T-helper 1 cell (primary cell): ENCODE results near the gene N4BP2.
"Not testable (repeated sequence)": the region's sequence is repeated elsewhere in the genome, so short reads cannot be mapped to it uniquely, and the experiment has no call there.

Source experiments
- DNase-seq, 5 donors: peaks; one replicate each; pipeline ENCODE4 v3.0.0-alpha.2; 2012 to 2020
- total RNA-seq, 4 donors: gene quantifications; one replicate each; lab custom pipeline; 2026; lab: John Stamatoyannopoulos, UW

The N4BP2 gene
- total RNA-seq = 61.8 to 117 (median 82.9) reads per million in 4 donors

DNA sequence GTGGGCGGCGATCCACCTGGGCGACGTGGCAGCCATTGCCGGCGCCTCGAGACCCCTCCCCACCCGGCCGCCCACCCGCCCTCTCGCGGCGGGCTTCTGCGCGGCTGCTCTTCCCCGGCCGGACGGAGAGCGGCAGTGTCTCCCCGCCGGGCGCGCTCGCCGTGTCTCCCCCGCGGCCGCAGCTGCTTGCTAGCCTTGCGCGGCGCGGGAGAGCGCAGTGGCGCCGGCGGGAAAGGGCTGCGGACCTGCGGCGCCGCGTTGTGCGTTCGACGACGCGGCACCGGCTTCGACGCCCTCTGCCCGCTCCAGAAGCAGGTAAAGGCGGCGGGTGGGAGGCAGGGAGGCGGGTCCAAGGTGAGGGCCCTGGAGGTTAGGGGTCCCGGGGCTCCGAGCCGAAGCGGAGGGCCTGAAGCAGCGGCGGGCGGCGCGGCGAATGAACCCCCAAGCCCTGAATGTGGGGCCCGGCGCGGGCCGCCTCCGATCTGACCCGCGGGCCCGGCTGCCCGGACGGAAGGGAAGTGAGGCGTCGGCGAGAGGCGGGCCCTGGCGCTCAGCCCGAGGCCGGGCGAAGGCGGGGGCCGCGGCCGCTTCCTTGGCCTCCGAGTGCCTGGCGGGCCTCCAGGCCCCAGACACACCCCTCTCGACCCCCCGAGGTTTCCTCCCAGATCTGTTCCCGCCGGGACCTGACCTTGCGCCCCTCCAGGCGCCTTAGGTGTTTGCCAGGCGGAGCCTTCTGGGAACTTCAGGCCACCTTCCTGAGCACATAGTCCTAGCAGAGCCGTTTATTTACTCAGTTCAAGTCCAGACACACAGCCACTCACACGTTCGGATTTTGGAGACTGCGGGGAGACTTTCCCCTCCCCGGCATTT, at the start of gene N4BP2:
Gene N4BP2, plus strand, starts transcription at position 135 of the 870 bp plus-strand sequence. CDS start 40,491 bp downstream, outside the sequence.
- peak; percentile 51 to 82 (median 64) for DNase-seq

DNA sequence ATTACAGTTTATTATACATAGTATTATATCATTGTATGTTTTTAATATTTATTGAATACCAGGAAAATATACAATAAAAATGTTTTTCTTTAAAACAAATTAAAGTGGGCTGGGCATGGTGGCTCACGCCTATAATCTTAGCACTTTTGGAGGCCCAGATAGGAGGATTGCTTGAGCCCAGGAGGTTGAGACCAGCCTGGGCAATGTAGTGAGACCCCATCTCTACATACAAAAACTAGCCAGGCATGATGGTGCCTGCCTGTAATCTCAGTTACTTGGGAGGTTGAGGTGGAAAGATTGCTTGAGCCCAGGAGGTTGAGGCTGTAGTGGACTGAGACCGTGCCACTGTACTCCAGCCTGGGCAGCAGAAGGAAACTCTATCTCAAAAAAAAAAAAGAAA, 40.6 kb upstream of the N4BP2 start:
- DNase-seq = no peak

DNA sequence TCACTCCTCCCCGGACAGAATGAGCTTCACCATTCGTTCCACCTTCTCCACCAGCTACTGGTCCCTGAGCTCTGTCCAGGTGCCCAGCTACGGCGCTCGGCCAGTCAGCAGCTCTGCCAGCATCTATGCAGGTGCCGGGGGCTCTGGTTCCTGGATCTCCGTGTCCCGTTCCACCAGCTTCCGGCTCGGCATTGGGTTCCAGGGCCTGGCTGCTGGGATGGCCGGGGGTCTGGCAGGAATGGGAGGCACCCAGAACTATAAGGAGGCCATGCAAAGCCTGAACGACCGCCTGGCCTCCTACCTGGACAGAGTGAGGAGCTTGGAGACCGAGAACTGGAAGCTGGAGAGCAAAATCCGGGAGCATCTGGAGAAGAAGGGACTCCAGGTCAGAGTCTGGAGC, 36.4 kb upstream of the N4BP2 start:
- DNase-seq = no peak

DNA sequence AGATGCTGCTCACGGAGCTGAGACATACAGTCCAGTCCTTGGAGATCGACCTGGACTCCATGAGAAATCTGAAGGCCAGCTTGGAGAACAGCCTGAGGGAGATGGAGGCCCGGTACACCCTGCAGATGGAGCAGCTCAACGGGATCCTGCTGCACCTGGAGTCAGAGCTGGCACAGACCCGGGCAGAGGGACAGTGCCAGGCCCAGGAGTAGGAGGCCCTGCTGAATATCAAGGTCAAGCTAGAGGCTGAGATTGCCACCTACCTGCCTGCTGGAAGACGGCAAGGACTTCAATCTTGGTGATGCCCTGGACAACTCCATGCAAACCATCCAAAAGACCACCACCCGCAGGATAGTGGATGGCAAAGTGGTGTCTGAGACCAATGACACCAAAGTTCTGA, 35.5 kb upstream of the N4BP2 start:
- not testable (repeated sequence) for DNase-seq

DNA sequence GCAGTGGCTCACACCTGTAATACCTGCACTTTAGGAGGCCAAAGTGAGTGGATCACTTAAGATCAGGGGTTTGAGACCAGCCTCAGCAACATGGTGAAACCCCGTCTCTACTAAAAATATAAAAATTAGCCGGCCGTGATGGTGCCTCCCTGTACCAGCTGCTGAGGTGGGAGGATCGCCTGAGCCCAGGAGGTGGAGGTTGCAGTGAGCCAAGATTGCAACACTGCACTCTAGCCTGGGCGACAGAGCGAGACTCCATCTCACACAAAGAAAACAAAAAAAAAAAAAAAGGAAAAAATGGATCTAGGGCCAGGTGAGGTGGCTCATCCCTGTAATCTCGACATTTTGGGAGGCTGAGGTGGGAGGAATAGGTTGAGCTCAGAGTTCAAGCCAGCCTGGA, 32.6 kb upstream of the N4BP2 start:
- not testable (repeated sequence) for DNase-seq

DNA sequence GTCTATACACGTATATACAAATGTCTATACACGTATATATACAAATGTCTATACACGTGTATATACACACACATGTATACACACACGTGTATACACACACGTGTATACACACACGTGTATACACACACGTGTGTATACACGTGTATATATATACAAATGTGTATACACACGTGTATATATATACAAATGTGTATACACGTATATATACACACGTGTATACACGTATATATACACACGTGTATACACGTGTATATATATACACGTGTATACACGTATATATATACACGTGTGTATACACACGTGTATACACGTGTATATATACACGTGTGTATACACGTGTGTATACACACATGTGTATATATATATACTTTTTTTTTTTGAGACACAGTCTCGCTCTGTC, 23.9 kb upstream of the N4BP2 start:
- DNase-seq = no peak

DNA sequence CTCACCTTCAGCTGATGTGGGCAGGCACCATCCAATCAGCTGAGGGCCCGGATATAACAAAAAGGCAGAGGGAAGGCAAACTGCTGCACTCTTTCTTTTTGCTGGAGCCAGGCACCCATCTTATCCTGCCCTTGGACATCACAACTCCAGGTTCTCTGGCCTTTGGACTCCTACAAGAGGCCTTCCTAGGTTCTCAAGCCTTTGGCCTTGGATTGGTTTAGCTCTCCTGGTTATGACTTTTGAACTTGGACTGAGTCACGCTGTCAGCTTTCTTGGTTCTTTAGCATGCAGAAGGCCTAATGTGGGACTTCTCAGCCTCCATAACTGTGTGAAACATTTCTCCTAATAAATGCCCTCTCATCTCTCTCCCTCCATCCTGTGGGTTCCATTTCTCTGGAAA, 23.0 kb upstream of the N4BP2 start:
- no peak for DNase-seq

DNA sequence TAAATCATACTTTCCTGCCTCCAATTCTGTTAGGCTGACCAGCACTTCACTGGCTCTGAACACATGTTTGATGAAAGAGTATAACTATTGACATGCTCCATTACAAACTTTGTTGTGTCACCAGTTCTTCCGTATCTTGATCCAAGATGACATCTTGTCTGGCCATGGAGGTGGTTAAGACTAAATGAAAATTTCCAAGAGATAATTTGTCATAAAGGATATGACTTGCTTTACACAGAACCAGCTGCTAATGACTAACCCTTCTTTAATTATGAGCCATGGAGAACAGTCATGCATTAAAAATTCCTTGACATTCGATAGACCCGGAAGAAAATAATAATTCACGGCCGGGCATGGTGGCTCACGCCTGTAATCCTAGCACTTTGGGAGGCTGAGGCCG, 17.7 kb upstream of the N4BP2 start:
- no peak for DNase-seq

DNA sequence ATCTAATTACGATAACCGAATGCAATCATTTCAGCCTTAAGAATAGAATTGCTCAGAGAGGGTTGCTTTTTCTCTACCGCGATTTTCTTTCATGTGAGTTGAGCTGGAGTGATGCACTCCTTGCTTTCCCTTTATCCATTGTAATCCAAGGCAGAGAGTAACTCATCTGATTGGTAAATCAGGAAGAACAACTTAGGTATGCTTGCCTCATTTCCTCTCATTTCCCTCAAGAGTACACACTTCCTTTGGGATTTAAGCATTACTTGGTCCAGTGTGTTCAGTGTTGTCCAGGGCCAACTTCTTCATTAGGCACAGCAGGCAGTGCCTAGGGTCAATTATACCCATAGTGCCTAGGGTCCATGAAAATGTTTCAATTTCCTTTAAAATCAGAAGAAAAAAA, 15.7 kb upstream of the N4BP2 start:
- DNase-seq = no peak

DNA sequence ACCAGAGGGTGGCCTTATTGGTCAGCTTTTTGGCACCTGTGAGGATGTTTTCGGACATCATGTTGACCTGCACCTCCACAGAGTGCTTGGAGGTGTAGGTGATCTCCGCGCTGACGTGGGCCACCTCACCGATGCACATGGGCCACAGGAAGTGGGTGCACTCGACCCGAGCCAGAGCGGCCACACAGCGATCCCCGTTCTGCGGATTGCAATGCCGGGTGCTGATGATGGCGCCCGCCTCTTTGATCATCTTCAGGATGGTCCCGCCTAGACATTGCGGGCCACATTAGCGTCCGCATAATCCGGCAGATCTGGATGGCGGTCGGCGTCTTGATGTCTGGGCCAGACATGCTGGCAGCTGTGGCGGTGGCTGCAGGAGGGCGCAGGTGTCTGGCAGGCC, 12.9 kb upstream of the N4BP2 start:
- DNase-seq = no peak

DNA sequence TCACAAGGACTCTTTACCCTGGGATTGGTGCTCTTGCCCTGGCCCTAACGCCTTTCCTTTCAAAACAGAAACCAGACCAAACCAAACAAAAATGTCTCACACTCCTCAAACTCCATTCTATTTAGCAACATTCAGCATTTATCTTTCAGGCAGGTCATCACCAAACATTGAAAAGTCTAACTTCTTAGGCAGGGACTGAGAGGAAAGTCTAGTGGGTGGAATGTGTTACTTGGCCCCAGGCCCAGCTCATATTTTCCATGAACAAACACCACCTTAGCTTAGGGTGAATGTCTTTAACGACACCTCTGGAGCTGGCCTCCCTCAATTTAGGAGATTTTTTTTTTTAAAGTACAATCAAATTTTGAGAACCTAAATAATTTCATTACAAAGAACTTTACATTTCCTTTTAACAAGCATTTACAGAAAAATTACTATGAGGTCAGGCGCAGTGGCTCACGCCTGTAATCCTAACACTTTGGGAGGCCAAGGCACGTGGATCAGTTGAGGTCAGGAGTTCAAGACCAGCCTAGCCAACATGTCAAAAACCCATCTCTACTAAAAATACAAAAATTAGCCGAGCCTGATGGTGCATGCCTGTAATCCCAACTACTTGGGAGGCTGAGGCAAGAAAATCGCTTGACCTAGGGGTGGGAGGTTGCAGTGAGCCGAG, 10.2 kb upstream of the N4BP2 start:
- peak in 1 of 5 donors; percentile 16 for DNase-seq

DNA sequence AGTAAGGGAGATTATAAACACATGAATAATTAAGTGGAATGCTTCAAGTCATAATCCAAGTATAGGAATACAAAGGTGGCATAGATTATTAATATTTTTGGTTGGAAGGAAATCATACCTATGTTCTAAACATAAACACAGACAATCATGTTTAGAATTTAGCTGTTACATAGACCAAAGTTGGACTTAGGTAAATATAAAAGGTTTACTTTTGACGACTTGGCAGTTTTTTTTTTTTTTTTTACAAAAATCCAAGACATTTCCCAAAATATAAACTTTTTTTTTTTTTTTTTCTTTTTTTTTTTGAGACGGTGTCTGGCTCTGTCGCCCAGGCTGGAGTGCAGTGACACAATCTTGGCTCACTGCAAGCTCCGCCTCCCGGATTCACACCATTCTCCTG, 3.5 kb upstream of the N4BP2 start:
- no peak for DNase-seq

DNA sequence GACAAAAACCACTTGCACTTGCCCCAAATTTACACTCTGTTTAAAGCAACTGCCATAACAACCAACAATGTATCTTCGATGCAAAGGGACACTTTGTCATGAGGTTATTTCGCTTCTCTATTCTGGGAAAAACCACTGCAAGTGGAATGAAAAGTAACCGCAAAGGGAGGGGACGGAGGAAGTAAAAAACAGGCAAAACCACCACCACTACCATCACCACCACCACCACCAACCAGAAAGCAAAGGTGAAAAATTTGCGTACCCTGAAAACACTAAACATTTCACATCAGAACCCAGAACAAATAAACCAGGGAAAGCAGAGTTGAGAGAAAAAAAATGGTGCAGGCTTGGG, 1.2 kb upstream of the N4BP2 start:
- DNase-seq = peak in 2 of 5 donors; percentile 21 to 92

DNA sequence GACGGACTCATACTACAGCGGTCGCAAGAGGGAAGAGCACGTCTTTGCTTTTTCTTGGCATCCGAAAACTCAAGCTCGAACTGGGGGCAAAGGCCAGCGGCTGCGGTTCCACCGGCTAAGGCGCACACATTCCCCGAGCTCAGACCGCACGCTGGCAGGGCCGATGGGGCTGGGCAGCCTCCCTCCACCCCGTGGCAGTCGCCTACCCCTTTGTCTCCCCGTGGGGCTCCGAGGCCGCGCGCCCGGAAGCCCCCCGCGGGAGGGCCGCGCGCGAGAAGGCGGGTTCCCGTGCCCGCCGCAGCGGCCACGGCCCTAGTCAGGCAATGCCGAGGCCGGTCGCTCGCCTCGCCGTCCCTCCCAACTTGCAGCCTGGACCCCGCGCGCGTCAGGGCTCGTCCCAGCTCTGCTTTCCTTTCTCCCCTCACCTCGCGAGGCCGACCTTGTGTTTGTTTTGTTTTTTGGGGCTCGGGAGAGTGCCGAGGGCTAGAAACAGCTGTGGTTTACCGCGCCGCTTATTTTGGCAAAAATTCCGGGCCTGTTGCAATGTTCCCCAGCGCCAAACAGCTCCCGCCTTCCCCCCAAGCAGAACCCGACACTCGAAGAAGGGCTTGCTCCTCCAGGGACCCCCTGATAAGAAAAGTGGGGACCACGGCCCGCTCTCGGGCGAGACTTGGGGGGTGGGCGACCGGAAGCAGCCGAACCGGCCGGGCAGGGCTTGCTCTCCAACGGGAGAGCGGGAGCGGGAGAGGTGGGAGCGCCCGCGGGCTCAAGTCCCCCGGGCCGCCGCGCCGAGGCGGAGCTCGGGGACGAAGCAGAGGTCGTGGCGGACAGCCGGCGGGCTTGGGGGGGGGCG, 561 bp upstream of the N4BP2 start:
- DNase-seq = peak in 4 of 5 donors; percentile 16 to 44 (median 27)

DNA sequence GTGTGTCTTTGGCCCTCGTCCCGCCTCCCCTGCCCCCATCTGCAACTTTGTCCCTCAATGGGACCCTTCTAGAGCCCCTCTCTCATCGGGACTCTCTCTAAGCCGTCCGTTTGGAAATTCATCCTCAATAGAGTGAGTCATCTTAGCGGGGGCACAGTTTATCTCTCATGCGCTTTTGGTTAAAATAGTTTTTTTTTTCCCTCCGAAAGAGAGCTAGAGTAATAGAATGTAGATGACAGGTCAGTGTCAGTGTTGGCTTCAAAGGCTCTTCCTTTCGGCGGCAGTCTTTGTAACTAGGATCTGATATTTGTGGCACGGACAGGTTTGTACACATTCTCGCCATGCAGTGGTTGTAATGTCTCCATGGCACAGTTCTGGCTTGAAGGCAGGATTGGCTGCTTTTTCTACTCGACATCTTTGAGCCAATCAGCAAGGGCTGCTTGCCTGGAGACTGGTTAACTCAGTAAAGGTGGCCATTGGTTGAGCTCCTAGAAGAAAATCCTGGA, 989 bp downstream of the N4BP2 start:
- DNase-seq = peak; percentile 39 to 89 (median 54)

DNA sequence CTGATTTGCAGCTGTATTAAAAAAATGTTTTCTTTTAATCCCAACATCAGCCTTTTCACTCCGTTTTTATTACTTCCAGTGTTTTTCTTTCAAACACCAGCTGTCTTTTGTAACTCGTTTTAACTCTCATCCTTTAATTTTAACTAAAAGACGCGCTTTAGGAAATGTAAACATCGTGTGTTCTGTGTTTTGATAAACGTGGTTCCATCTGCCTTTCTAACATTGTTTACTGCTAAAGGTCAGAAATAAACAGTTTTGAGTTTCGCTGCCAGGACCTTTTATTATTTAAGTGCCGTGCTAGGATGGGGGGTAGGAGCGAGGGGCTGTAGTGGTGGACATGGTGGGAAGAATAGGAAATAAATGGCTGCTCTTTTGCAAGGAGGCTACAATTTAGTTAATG, 1.5 kb downstream of the N4BP2 start:
- no peak for DNase-seq

DNA sequence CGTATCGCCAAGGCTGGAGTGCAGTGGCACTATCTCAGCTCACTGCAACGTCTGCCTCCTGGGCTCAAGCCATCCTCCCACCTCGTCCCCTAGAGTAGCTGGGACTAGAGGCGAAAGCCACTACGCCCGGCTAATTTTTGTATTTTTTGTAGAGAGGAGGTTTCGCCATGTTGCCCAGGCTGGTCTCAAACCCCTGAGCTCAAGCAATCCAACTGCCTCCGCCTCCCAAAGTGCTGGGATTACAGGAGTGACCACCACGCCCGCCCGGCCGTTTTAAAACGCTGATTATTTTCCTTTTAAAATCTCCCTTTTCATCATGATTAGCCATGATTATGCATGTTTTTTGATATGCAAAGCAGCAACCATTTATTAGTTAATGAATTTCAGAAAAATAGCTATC, 2.2 kb downstream of the N4BP2 start:
- DNase-seq = no peak

DNA sequence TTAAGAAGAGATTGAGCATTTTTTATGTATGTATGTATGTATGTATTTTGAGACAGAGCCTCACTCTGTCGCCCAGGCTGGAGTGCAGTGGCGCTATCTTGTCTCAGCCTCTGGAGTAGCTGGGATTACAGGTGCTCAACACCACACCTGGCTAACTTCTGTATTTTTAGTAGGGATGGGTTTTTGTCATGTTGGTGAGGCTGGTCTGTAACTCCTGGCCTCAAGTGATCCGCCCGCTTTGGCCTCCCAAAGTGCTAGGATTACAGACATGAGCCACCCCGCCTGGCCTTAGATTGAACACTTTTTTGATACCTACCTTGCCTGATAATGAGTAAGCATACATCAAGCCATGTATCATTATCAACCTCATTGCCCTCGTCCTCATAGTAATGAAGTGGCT, 2.7 kb downstream of the N4BP2 start:
- DNase-seq = no peak

DNA sequence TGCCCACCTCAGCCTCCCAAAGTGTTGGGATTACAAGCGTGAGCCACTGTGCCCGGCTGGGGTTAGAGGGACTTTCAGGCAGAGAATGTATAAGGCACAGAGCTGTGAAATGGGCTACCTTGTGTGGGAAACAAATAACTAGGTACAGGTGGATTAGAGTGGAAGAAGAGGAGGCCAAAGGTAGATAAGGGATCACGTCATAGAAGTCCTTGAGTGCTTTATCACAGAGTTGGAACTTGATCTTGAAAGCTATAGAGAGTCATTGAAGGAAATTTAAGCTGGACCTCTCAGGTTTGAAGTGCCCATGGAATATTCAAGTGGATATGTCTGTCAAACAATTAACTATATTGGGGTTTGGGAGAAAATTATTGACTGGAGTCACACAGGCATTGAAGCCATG, 8.4 kb downstream of the N4BP2 start:
- no peak for DNase-seq

DNA sequence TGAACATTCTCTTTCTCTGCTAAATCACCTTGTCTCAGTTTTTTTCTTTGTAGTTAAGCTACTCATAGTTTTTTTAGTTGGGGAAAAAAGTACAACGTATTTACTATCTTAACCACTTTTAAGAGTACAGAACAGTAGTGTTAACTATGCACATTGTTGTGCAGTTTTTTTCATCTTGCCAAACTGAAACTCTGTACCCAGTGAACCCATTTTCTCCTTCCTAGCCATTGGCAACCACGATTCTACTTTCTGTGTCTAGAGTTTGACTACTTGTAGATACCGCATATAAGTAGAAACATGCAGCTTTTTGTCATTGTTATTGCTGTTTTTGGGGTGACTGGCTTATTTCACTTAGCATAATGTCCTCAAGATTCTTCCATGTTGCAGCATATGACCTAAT, 10.0 kb downstream of the N4BP2 start:
- DNase-seq = no peak

DNA sequence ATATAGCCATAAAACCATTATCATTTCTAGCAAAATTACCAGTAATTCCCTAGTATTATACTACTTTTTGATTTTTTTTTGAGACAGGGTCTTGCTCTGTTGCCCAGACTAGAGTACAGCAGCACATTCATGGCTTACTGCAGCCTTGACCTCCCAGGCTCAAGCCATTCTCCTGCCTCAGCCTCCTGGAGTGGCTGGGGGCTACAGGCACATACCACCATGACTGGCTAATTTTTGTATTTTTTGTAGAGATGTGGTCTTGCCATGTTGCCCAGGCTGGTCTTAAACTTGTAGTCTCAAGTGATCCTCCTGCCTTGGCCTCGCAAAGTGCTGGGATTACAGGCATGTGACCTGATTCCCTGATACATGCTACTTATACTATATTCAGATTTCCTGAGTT, 13.7 kb downstream of the N4BP2 start:
- DNase-seq = no peak

DNA sequence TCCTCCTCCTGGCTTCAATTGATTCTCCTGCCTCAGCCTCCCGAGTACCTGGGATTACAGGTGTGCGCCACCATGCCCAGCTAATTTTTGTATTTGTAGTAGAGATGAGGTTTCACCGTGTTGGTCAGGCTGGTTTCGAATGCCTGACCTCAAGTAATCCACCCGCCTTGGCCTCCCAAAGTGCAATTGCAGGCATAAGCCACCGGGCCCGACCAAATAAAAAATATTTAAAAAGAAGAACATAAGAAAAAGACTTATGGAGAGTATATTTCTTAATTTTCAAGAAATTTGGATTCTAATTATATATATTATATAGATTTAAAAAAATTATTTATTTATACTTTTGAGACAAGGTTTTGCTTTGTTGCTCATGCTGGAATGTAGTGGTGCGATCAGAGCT, 29.8 kb downstream of the N4BP2 start:
- no peak for DNase-seq

DNA sequence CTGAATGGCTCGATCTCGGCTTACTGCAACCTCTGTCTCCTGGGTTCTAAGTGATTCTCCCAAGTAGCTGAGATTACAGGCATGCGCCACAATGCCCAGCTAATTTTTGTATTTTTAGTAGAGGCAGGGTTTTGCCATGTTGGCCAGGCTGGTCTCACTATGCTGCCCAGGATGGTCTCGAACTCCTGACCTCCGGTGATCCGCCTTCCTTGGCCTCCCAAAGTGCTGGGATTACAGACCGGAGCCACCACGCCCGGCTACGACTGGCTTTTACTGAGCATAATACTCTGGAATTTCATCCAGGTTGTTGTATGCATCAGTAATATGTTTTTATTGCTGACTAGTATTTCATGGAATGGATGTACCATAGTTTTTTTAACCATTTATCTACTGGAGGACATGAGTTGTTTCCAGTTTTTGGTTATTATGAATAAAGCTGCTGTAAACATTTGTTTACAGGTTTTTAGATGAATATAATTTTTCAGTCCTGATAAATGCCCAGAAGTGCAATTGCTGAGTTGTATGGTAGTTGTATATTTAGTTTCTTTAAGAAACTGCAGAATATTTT, 31.2 kb downstream of the N4BP2 start:
- no peak for DNase-seq
